Fibroblast of the aortic adventitia (primary cell): ENCODE results near the gene SMIM10L1. TPM values are rescaled to one million over a fixed set of nuclear protein-coding genes. Genes with fewer than 3 reads are reported as not detected.

Experiments
- DNase-seq: peaks from one replicate; pipeline ENCODE4 v3.0.0-alpha.2; 2010; ENCODE audit warnings: low read depth
- H3K4me3 ChIP-seq: 2 replicates; pipeline ENCODE4 v1.5.1; 2011; ENCODE audit warnings: low read depth, mild to moderate bottlenecking, control low read depth, low read length, moderate library complexity
- total RNA-seq: library from RNA; depleted of rRNA; stranded (reverse); fragments of >200 nt; gene quantifications from 2 replicates; pipeline ENCODE4 v1.2.3, GENCODE V29; 2012; ENCODE audit warnings: low replicate concordance
- TF ChIP-seq, protein P1 (sequence below): IDR thresholded peaks from 2 replicates; pipeline ENCODE4 v1.5.1; 2011; ENCODE audit warnings: mild to moderate bottlenecking, low read length, control low read depth, inconsistent platforms; ENCODE audit not compliant: insufficient read depth

Gene SMIM10L1
- 6.5 and 8.3 TPM in 2 replicates for total RNA-seq

- DNase-seq = peak; percentile 95
- peak within 1 kb of the TSS; percentile 90 for H3K4me3 ChIP-seq
- TF ChIP-seq, protein P1, sequence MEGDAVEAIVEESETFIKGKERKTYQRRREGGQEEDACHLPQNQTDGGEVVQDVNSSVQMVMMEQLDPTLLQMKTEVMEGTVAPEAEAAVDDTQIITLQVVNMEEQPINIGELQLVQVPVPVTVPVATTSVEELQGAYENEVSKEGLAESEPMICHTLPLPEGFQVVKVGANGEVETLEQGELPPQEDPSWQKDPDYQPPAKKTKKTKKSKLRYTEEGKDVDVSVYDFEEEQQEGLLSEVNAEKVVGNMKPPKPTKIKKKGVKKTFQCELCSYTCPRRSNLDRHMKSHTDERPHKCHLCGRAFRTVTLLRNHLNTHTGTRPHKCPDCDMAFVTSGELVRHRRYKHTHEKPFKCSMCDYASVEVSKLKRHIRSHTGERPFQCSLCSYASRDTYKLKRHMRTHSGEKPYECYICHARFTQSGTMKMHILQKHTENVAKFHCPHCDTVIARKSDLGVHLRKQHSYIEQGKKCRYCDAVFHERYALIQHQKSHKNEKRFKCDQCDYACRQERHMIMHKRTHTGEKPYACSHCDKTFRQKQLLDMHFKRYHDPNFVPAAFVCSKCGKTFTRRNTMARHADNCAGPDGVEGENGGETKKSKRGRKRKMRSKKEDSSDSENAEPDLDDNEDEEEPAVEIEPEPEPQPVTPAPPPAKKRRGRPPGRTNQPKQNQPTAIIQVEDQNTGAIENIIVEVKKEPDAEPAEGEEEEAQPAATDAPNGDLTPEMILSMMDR = peak; percentile 14
Measured at GRCh38 chr12:11171145-11171968, at the start of gene SMIM10L1. Gene SMIM10L1, plus strand, starts transcription at chr12:11171194. Its CDS starts 163 bp downstream, at chr12:11171357.

GRCh38 chr12:11130382-11130781 is 40.6 kb upstream of the SMIM10L1 start:
- TF ChIP-seq, protein P1 = no peak
- H3K4me3 ChIP-seq = no peak overlapping the region
- no peak for DNase-seq

- no peak overlapping the region for H3K4me3 ChIP-seq
- TF ChIP-seq, protein P1 = no peak
- no peak for DNase-seq
Measured at GRCh38 chr12:11130999-11131398, 40.0 kb upstream of the SMIM10L1 start.

DNA sequence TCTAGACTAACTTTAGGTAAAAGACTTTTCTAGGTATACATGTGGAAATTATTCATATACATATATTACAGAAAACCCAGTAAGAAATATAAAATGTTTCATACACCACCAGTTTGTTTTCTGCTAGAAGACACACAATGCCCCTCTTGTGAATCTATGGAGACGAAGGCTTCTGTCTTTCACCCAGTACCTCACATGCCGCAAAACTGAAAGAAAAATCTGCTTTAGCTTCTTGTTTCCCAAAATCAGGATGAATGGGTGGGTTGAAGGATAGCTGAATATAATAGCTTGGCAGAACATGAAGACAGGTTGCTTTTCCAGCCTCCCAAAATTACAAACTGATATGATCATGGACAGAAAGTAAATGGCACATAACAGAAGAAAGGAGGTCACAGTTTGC is 37.8 kb upstream of the SMIM10L1 start:
- TF ChIP-seq, protein P1 = no peak
- no peak overlapping the region for H3K4me3 ChIP-seq
- DNase-seq = no peak

GRCh38 chr12:11133816-11134215 is 37.2 kb upstream of the SMIM10L1 start:
- no peak overlapping the region for H3K4me3 ChIP-seq
- no peak for DNase-seq
- TF ChIP-seq, protein P1 = no peak

GRCh38 chr12:11134305-11134704 is 36.7 kb upstream of the SMIM10L1 start, which contains the start of gene TAS2R30:
Gene TAS2R30, minus strand, starts transcription at chr12:11134644. Its CDS starts 400 bp downstream, at chr12:11134244.
- H3K4me3 ChIP-seq = no peak within 1 kb of the TSS
- TF ChIP-seq, protein P1 = no peak
- DNase-seq = no peak
